Activated T-cell treated with anti-CD3 and anti-CD28 coated beads, Interleukin-2, amount 50 U/mL, for 4 hours (primary cell): ENCODE data around the gene TNFRSF1A. TPM values are rescaled to one million over a fixed set of nuclear protein-coding genes. Genes with fewer than 3 reads are reported as not detected.

ENCODE experiments used
- ATAC-seq, 2 donors: fragments of 200-7000 bp; cut with Tn5 transposase; one replicate each; pipeline ENCODE4 v1.10.0; 2021
- DNase-seq: peaks from one replicate; pipeline ENCODE4 v3.0.0-alpha.2; 2020
- H3K27me3 Mint-ChIP-seq: one replicate; pipeline ENCODE4 v1.8.0; 2021; ENCODE audit warnings: low read depth, mixed read lengths
- H3K36me3 Mint-ChIP-seq: one replicate; pipeline ENCODE4 v1.8.0; 2022; ENCODE audit warnings: mixed read lengths; ENCODE audit not compliant: insufficient read depth
- H3K4me1 Mint-ChIP-seq: one replicate; pipeline ENCODE4 v1.8.0; 2021; ENCODE audit warnings: low read depth, mixed read lengths
- H3K4me3 Mint-ChIP-seq: one replicate; pipeline ENCODE4 v1.8.0; 2021; ENCODE audit warnings: mild to moderate bottlenecking, moderate library complexity, mixed read lengths
- H3K9me3 Mint-ChIP-seq: one replicate; pipeline ENCODE4 v1.8.0; 2021; ENCODE audit warnings: mixed read lengths
- total RNA-seq, 3 donors: library from RNA; stranded (reverse); gene quantifications; one replicate each; pipeline ENCODE4 v1.2.1, GENCODE V29; 2021

Gene TNFRSF1A
- total RNA-seq, 3 donors from 2014 or later = 28.0 to 34.5 (median 33.0) TPM

DNA sequence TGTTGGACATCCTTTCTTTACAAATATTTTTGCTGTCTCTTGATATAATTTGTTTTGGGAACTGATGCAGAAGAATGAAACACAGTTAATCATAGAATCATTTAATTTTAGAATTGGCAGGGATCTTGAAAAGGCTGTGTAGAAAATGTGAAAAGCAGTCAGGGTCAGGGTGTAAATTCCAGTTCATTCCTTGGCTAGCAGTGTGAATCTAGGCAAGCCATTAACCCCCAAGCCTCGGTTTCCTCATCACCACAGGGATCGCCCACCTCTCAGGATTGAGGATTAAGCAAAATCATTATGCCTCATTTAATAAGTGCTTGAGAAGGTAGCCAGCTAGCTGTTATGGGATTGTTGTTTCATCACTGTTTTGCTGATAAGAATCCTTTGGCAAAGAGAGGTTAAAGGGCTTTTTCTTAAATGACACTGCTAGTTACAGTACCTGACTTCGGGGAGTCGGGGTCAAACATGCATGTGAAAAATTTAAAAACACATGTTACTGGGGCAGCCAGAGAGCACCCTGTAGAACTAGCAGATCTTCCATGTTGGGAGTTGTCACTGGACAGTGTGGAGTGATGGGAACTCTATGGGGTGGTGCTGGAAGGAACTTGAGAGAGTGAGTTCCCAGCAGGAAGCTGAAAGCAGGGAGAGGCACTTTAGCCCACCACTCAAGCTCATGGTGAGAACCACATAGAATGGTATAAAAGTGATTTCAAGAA lies 10.7 kb downstream of the TNFRSF1A start:
- peaks cover 28% of the 10 kb centered on the region for H3K36me3 Mint-ChIP-seq
- no peaks in the 10 kb centered on the region for H3K27me3 Mint-ChIP-seq
- no peak overlapping the region for H3K4me3 Mint-ChIP-seq
- ATAC-seq (no peak), DNase-seq (no peak)
- no peaks in the 10 kb centered on the region for H3K9me3 Mint-ChIP-seq
- H3K4me1 Mint-ChIP-seq = peaks cover 32% of the 10 kb centered on the region

DNA sequence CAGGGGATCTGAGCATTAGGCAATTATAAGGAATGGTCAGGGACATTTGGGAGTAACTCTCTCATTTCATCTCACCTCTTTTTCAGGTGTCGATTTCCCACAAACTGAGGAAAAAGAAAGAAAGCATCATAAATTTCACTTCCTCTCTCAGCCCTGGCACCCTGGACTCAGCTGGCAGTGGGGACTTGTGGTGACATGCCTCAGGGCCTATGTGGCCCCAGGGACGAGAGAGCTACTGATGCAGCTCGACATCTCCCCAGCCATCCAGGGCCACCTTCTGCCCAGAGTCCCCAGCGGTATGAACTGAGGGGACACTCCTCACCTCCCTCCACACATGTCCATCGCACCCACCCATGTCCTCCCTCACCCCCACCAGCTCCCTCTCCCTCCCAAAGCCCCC lies 11.7 kb downstream of the TNFRSF1A start:
- DNase-seq = no peak
- Mint-ChIP-seq H3K36me3 (peaks cover 28% of the 10 kb centered on the region), H3K4me3 (no peak overlapping the region), H3K27me3 (no peaks in the 10 kb centered on the region), H3K9me3 (no peaks in the 10 kb centered on the region), H3K4me1 (peaks cover 36% of the 10 kb centered on the region)
- ATAC-seq = no peak

DNA sequence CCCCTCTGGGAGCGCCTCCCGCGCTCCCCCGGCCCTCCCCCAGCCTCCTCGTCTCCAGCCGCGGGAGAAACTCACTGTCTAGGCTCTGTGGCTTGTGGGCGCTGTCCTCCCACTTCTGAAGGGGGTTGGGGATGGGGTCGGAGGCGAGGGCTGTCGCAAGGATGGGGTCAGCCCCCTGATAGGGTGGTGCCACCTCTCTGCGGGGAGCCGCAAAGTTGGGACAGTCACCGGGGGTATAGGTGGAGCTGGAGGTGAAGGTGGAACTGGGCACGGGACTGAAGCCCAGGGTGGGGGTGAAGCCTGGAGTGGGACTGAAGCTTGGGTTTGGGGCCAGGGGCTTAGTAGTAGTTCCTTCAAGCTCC lies 12.2 kb downstream of the TNFRSF1A start:
- Mint-ChIP-seq H3K36me3 (peaks cover 28% of the 10 kb centered on the region), H3K4me1 (peaks cover 41% of the 10 kb centered on the region), H3K9me3 (no peaks in the 10 kb centered on the region), H3K4me3 (no peak overlapping the region), H3K27me3 (no peaks in the 10 kb centered on the region)
- DNase-seq (no peak), ATAC-seq (no peak)

DNA sequence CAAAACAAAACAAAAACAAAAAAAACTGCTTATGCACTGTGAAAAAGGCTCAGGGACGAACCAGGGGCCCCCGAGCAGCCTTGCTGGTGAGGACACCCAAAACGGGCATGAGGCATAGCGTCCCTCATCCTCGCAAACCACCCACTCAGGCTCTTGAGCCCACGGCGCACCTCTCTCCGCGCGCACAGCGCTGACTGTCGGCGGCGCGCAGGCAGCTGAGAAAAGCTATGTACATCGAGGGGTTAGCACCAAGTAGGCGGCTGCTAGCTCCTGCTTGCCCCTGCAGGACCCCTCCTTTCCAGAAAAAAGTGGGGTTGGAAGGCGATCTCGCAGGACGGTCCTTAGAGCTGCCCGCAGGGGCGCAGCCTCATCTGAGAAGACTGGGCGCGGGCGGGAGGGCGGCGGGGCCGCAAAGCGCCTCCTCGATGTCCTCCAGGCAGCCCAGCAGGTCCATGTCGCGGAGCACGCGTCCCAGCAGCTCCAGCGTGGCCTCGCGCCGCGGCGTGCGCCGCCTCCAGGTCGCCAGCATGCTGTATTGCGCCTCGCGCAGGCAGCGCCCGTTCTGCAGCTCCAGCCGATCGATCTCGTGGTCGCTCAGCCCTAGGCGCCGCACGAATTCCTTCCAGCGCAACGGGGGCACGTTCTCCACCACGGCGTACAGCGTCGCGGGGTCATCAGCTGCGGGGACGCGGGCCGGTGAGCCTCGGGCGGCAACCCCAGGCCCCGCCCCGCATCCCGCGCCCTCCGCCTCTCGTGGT lies 12.8 kb downstream of the TNFRSF1A start:
- ATAC-seq (no peak), DNase-seq (no peak)
- peaks cover 28% of the 10 kb centered on the region for H3K36me3 Mint-ChIP-seq
- H3K4me3 Mint-ChIP-seq = no peak overlapping the region
- H3K4me1 Mint-ChIP-seq = peaks cover 44% of the 10 kb centered on the region
- no peaks in the 10 kb centered on the region for H3K9me3 Mint-ChIP-seq
- no peaks in the 10 kb centered on the region for H3K27me3 Mint-ChIP-seq

DNA sequence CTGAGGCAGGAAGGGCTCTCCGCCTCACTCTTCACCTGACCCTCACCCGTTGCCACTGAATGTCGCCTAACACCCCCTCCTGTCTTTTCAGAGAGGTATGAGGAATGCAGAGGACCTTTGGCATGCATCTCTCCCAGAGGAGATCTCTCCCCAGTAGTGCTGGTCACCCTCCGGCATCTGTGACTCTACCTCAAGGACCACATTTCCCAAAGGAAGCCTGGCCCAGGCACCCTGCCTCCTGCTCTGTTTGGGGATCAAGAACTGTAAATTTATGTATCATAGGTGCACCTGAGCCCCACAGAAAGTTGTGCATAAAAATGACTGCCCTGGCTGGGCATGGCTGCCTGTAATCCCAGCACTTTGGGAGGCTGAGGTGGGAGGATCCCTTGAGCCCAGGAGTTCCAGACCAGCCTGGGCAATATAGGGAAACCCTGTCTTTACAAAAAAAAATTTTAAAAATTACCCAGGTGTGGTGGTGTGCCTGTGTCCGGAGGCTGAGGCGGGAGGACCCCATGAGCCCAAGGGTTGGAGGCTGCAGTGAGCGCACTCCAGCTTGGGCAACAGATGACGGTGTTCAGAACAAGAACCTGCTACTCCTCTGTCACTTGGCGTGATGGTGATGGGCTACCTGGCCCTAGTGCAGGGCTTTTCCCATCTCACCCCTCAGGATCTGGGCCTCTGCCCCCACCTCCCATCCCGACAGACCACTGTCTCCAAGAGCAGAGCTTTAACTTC lies 13.7 kb downstream of the TNFRSF1A start:
- Mint-ChIP-seq H3K4me1 (peaks cover 43% of the 10 kb centered on the region), H3K36me3 (peaks cover 22% of the 10 kb centered on the region), H3K27me3 (no peaks in the 10 kb centered on the region), H3K4me3 (no peak overlapping the region), H3K9me3 (no peaks in the 10 kb centered on the region)
- DNase-seq (no peak), ATAC-seq (no peak)

DNA sequence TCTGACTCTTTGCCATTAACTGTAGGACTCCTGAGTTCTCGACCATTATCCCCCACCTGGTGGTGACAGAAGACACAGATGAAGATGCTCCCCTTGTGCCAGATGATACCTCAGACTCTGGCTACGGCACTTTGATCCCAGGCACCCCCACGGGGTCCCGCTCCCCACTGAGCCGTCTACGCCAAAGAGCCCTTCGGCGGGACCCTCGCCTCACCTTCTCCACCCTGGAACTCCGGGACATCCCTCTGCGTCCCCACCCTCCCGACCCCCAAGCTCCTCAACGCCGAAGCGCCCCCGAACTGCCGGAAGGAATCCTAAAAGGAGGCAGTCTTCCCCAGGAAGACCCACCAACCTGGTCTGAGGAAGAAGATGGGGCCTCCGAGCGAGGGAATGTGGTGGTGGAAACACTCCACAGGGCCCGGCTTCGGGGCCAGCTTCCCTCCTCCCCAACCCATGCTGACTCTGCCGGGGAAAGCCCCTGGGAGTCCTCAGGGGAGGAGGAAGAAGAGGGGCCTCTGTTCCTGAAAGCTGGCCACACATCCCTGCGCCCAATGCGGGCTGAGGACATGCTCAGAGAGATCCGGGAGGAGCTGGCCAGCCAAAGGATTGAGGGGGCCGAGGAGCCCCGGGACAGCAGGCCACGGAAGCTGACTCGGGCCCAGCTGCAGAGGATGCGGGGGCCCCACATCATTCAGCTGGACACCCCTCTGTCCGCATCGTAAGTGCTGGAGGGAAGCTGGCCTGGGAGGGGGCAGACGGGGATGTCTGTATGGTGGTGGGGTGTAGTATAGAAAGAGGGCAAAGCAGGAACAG lies 14.4 kb downstream of the TNFRSF1A start:
- Mint-ChIP-seq H3K4me3 (no peak overlapping the region), H3K27me3 (no peaks in the 10 kb centered on the region), H3K36me3 (peaks cover 15% of the 10 kb centered on the region), H3K9me3 (no peaks in the 10 kb centered on the region), H3K4me1 (peaks cover 41% of the 10 kb centered on the region)
- ATAC-seq = no peak
- DNase-seq = no peak

DNA sequence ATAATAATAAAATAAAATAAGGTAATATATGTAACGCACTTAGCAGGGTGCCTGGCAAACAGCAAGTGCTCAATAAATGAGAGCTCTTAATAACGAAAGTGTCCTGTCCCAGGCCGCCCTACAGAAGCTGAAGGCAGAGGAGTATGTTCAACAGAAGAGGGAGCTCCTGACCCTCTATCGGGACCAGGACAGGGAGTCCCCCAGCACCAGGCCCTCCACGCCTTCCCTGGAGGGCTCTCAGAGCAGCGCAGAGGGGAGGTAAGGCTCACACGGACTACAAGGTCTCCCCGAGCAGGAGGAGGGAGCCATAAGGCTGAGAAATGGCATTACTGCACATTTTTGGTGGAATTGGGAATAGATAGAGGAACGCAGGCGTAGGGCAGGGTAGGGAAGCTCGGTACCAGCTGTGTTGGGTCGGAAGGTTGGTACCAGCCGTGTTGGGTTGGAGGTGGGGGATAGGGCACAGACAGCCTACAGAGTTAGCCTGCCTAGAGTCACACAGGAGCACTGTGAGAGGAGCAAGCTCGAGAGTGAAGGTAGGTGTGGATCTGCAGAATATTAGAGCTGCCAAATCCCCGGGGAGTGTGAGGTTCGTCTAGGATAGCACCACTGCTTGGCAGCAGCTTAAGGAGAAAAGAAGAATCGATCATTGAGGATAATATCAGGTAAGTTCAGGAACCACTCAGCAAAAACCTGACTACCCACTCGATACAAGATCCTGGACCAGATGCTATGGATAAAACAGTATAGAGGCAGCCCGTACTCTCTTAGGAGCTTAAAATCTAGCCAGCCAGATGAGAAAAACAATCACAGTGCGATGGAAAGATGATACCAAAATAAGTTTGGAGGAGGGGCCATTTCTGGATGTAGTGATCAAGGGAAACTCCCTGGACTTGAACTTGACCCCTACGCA lies 15.3 kb downstream of the TNFRSF1A start:
- peak in 1 of 2 donors; percentile 32 for ATAC-seq
- DNase-seq = no peak
- H3K36me3 Mint-ChIP-seq = peaks cover 12% of the 10 kb centered on the region
- no peaks in the 10 kb centered on the region for H3K27me3 Mint-ChIP-seq
- no peak overlapping the region for H3K4me3 Mint-ChIP-seq
- no peaks in the 10 kb centered on the region for H3K9me3 Mint-ChIP-seq
- peaks cover 45% of the 10 kb centered on the region for H3K4me1 Mint-ChIP-seq

DNA sequence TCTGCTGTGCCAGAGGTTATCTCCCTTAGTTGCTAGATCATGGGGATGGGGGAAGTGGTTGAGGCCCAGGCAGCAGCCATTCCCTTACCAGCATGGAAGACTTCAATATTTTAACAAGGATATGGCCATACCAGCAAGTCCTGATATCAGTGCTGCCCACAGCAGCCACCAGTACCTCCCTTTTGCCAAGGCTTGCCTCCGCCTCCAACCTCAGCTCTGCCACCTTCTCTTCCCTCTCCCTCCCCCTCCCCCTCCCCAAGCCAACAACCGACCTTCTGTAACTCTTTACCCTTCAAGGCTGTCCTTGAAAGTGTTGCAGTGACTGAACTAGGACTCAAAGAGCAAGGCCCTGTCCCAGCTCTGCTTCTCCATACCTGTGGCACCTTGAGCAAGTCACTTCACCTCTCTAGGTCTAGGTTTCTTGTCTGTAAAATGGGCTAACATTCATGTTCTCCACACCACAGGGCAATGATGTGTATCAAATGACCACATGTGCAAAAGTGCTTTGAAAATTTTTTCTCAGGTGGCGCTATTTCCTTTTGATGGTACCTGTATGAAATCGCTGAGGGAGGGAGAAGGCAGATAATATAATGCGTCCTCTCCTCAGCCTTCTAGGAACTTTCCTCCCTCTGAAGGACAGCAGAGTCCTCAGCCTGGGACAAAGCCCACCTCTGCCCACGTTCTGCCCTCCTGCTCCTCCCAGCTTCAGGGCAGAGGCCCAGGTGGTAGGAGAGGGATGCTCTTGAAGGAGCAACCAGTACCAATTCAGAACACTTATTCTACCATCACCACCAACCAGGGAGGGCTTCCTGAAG lies 16.7 kb downstream of the TNFRSF1A start:
- DNase-seq (no peak), ATAC-seq (no peak)
- Mint-ChIP-seq H3K27me3 (no peaks in the 10 kb centered on the region), H3K4me1 (peaks cover 40% of the 10 kb centered on the region), H3K9me3 (no peaks in the 10 kb centered on the region), H3K36me3 (peaks cover 4% of the 10 kb centered on the region), H3K4me3 (no peak overlapping the region)

DNA sequence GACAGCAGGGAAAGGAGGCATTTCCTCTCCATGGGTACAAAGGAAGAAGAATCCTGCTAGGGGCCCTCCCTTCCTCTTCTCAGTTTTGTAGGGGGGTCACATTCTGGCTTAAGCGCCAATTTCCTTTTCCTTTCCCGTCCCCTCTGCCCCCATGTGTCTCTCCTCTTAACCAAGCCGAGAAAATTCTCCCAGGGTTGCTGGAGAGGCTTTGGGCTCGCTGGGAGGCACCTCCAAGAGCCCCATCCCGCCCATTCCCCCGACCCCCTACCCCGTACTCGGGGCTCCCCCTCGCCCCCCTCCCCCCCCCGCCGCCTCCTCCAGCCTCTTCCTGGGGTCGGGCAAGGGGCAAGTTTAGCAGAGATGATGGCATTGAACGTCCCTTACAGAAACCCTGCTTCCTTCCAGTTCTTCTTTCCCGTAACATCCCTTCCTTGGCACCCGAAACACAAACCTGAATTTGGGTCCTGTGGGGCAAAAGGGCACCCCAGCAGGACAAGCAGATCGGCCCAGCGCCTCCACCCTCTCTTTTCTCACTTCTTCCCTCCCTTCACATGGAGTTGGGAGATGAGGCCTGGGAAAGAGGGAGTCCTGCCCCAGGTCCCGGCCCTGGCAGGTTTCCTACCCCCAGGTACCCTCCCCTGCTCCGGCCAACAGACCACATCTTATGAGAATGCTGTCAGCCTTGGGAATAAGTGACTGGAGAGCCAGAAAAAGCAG lies 17.7 kb downstream of the TNFRSF1A start:
- Mint-ChIP-seq H3K4me1 (peaks cover 40% of the 10 kb centered on the region), H3K9me3 (no peaks in the 10 kb centered on the region), H3K36me3 (peaks cover 4% of the 10 kb centered on the region), H3K27me3 (no peaks in the 10 kb centered on the region), H3K4me3 (peak overlapping the region; percentile 68)
- ATAC-seq (no peak), DNase-seq (no peak)

DNA sequence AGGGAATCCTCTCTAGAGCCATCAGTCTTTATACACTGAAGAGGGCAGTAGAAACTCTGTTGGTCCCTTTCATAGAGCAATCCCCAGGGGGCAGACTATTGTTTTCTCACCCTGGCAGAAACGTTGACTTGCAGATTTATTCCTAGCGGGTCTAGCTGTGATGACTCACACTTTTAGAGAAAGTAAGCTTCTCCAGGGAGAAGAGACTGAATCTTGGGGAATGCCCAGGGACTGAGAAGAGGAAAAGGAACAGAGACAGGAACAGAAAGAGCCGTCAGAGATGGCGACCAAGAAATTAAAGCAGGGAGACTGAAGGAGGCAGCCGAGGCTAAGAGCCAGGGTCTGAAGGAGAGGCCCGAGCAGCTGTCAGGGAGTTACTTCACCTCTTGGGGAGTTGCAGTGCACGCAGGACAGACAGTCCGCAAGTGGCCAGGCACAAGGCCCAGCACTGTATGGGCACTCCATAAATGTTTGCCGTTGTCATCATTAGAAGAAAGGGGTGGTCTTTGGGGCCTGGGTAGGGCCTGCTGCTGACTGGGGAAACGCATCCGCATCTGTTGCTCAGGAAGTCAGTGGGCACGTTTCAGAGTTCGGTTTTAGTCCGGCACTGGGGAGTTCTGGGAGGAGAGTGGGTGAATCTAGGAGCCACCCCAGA lies 18.4 kb downstream of the TNFRSF1A start:
- peaks cover 4% of the 10 kb centered on the region for H3K36me3 Mint-ChIP-seq
- DNase-seq (peak; percentile 35), ATAC-seq (peak; percentile 78 to 82)
- no peaks in the 10 kb centered on the region for H3K27me3 Mint-ChIP-seq
- H3K4me1 Mint-ChIP-seq = peaks cover 44% of the 10 kb centered on the region
- H3K4me3 Mint-ChIP-seq = peak overlapping the region; percentile 68
- no peaks in the 10 kb centered on the region for H3K9me3 Mint-ChIP-seq

DNA sequence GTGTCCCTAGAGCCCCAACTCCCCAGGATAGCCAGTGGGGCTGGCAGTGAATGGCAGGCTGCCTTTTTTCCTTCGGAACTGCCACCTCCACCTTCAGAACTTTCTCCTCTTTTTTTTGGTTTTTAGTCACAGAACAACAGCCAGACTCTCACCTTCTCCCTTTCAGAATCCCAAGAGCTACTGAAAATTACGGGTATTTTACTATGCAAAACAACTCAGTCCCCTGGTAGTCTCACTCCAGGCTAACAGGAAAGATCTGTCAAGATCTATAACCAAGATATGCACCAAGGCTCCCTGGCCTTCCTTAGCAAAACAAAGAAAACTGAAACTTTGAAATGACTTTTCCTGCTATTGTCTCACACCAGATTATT lies 18.9 kb downstream of the TNFRSF1A start:
- no peaks in the 10 kb centered on the region for H3K9me3 Mint-ChIP-seq
- no peak for DNase-seq
- peak; percentile 22 to 25 for ATAC-seq
- peaks cover 1% of the 10 kb centered on the region for H3K36me3 Mint-ChIP-seq
- H3K4me1 Mint-ChIP-seq = peaks cover 49% of the 10 kb centered on the region
- peak overlapping the region; percentile 68 for H3K4me3 Mint-ChIP-seq
- H3K27me3 Mint-ChIP-seq = no peaks in the 10 kb centered on the region

DNA sequence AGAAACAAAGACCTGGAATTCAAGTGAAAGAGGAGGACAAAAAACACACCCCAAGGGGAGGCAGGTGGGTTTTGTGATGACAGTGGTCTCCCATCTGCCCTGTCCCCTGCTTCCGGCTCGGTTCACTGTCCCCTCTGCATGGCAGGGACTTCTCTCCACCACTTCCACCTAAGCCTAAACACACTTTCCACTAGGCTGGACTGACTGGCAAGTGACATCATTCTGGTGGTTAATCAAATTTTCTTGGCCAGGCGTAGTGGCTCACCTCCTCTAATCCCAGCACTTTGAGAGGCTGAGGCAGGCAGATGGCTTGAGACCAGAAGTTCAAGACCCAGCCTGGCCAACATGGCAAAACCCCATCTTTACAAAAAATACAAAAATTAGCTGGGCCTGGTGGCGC lies 19.5 kb downstream of the TNFRSF1A start:
- no peaks in the 10 kb centered on the region for H3K9me3 Mint-ChIP-seq
- no peaks in the 10 kb centered on the region for H3K36me3 Mint-ChIP-seq
- DNase-seq (no peak), ATAC-seq (no peak)
- H3K4me1 Mint-ChIP-seq = peaks cover 54% of the 10 kb centered on the region
- H3K27me3 Mint-ChIP-seq = peaks cover 5% of the 10 kb centered on the region
- H3K4me3 Mint-ChIP-seq = no peak overlapping the region
